Measurements from ENCODE around the gene BORCS6. TPM values are rescaled to one million over a fixed set of nuclear protein-coding genes. Genes with fewer than 3 reads are reported as not detected.

Gene BORCS6
- total and polyA plus RNA-seq, 2 of the 13 experiments (the other 11 are each of a cell fraction or from before 2014, with no cell fraction given): 2.0 to 5.1 TPM

GRCh38 chr17:8189711-8190477 lies at the start of gene BORCS6 (continued):
- peak; percentile 69 for TF ChIP-seq ZNF687 (CRISPR knock-in tag; IDR thresholded peaks at IDR 0.05)
- TF ChIP-seq ARNT2 (CRISPR knock-in tag; IDR thresholded peaks at IDR 0.05; ENCODE audit: low read depth): peak; percentile 48; the same call in 1 of the 2 replicates
- no peak; the same call in 1 of the 2 replicates for TF ChIP-seq NCOA2 (CRISPR knock-in tag; IDR thresholded peaks at IDR 0.05)
- no peak for TF ChIP-seq HNRNPK (IDR thresholded peaks at IDR 0.05; ENCODE audit: low read depth, low read length, poor library complexity, severe bottlenecking)
- no peak for TF ChIP-seq ZNF30 (CRISPR knock-in tag; IDR thresholded peaks at IDR 0.05)
- peak; percentile 62; the same call in 1 of the 2 replicates for TF ChIP-seq ZNF691 (CRISPR knock-in tag; IDR thresholded peaks at IDR 0.05; ENCODE audit: borderline replicate concordance, low read depth)
- no peak for TF ChIP-seq MTA3 (CRISPR knock-in tag; IDR thresholded peaks at IDR 0.05)
- TF ChIP-seq MEF2D (CRISPR knock-in tag; IDR thresholded peaks at IDR 0.05): no peak
- TF ChIP-seq HNRNPLL (IDR thresholded peaks at IDR 0.05; ENCODE audit: low read depth, low read length, poor library complexity, severe bottlenecking): peak; percentile 20
- no peak for TF ChIP-seq LCORL (IDR thresholded peaks at IDR 0.05)
- TF ChIP-seq LCORL (CRISPR knock-in tag; IDR thresholded peaks at IDR 0.05): peak; percentile 9; the same call in 1 of the 2 replicates
- TF ChIP-seq ZNF232 (CRISPR knock-in tag; IDR thresholded peaks at IDR 0.05; ENCODE audit: borderline replicate concordance): no peak
- no peak for TF ChIP-seq ATF7 (IDR thresholded peaks at IDR 0.05)
- 0 out of 2 replicates have a peak, but pooled peaks have one; percentile 17 for TF ChIP-seq ATF7 (CRISPR knock-in tag; IDR thresholded peaks at IDR 0.05)
- TF ChIP-seq ZNF788 (CRISPR knock-in tag; IDR thresholded peaks at IDR 0.05; ENCODE audit: borderline replicate concordance): no peak; the same call in 1 of the 2 replicates
- TF ChIP-seq, protein P1, sequence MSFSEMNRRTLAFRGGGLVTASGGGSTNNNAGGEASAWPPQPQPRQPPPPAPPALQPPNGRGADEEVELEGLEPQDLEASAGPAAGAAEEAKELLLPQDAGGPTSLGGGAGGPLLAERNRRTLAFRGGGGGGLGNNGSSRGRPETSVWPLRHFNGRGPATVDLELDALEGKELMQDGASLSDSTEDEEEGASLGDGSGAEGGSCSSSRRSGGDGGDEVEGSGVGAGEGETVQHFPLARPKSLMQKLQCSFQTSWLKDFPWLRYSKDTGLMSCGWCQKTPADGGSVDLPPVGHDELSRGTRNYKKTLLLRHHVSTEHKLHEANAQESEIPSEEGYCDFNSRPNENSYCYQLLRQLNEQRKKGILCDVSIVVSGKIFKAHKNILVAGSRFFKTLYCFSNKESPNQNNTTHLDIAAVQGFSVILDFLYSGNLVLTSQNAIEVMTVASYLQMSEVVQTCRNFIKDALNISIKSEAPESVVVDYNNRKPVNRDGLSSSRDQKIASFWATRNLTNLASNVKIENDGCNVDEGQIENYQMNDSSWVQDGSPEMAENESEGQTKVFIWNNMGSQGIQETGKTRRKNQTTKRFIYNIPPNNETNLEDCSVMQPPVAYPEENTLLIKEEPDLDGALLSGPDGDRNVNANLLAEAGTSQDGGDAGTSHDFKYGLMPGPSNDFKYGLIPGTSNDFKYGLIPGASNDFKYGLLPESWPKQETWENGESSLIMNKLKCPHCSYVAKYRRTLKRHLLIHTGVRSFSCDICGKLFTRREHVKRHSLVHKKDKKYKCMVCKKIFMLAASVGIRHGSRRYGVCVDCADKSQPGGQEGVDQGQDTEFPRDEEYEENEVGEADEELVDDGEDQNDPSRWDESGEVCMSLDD (CRISPR knock-in tag; IDR thresholded peaks at IDR 0.05; ENCODE audit: borderline replicate concordance): peak; percentile 67; the same call in 1 of the 2 replicates
- no peak for TF ChIP-seq RAD51 (IDR thresholded peaks at IDR 0.05; ENCODE audit: borderline replicate concordance)
- no peak for TF ChIP-seq ZNF124 (CRISPR knock-in tag; IDR thresholded peaks at IDR 0.05)
- no peak for TF ChIP-seq ZNF121 (CRISPR knock-in tag; IDR thresholded peaks at IDR 0.05)
- TF ChIP-seq SIN3A (IDR thresholded peaks at IDR 0.05; ENCODE audit: borderline replicate concordance, low read depth, low read length): peak; percentile 86; the same call in 1 of the 2 replicates
- TF ChIP-seq ZNF672 (CRISPR knock-in tag; IDR thresholded peaks at IDR 0.05): no peak
- TF ChIP-seq HOXA3 (CRISPR knock-in tag; IDR thresholded peaks at IDR 0.05): 0 out of 2 replicates have a peak, but pooled peaks have one; percentile 24

Measured in HepG2 (cell line).